IPS-15b (cell line): ENCODE measurements around the gene GNL3.

Source experiments
- H3K27me3 ChIP-seq: one replicate; pipeline ENCODE4 v1.6.1; 2013; ENCODE audit warnings: low read length; ENCODE audit not compliant: control insufficient read depth, insufficient read depth
- H3K36me3 ChIP-seq: one replicate; pipeline ENCODE4 v1.6.1; 2013; ENCODE audit warnings: low read length; ENCODE audit not compliant: control insufficient read depth, insufficient read depth
- H3K4me1 ChIP-seq: one replicate; pipeline ENCODE4 v1.6.1; 2013; ENCODE audit warnings: mild to moderate bottlenecking, low read length; ENCODE audit not compliant: control insufficient read depth, insufficient read depth
- H3K4me3 ChIP-seq: one replicate; pipeline ENCODE4 v1.5.1; 2013; ENCODE audit warnings: low read depth, low read length
- H3K9ac ChIP-seq: one replicate; pipeline ENCODE4 v1.6.1; 2013; ENCODE audit warnings: low read depth, mild to moderate bottlenecking, low read length
- H3K9me3 ChIP-seq: one replicate; pipeline ENCODE4 v1.6.1; 2013; ENCODE audit warnings: mild to moderate bottlenecking, low read length; ENCODE audit not compliant: control insufficient read depth, insufficient read depth

GNL3 gene

DNA sequence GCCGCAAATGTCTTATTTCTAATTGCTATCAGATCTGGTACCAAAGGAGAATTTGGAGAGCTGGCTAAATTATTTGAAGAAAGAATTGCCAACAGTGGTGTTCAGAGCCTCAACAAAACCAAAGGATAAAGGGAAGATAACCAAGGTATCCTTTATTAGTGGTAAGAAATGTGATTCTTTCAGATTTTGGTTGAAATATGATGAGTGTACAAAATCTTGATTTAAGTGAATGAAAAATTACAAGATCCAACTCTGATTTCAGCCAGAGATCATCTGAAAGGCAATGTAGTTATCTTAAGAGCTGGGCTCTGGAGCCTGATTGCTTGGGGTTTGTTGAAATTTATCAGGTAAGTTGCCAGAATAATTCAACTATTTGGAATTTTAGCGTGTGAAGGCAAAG is 4.7 kb downstream of the GNL3 start:
- Histone ChIP-seq H3K9ac (no peak overlapping the region), H3K4me1 (no peaks in the 10 kb centered on the region), H3K36me3 (peaks cover 63% of the 10 kb centered on the region), H3K9me3 (no peaks in the 10 kb centered on the region), H3K4me3 (no peak overlapping the region), H3K27me3 (no peaks in the 10 kb centered on the region)

- H3K4me3 ChIP-seq: no peak overlapping the region
- H3K36me3 ChIP-seq: peaks cover 70% of the 10 kb centered on the region
- no peaks in the 10 kb centered on the region for H3K27me3 ChIP-seq
- H3K4me1 ChIP-seq: no peaks in the 10 kb centered on the region
- no peaks in the 10 kb centered on the region for H3K9me3 ChIP-seq
- H3K9ac ChIP-seq: no peak overlapping the region
These were observed 7.2 kb downstream of the GNL3 start for GRCh38 chr3:52693071-52693470.

- H3K27me3 ChIP-seq: no peaks in the 10 kb centered on the region
- H3K9me3 ChIP-seq: no peaks in the 10 kb centered on the region
- peaks cover 54% of the 10 kb centered on the region for H3K36me3 ChIP-seq
- H3K9ac ChIP-seq: no peak overlapping the region
- no peak overlapping the region for H3K4me3 ChIP-seq
- H3K4me1 ChIP-seq: no peaks in the 10 kb centered on the region
These were observed 8.8 kb downstream of the GNL3 start for GRCh38 chr3:52694528-52695189.

DNA sequence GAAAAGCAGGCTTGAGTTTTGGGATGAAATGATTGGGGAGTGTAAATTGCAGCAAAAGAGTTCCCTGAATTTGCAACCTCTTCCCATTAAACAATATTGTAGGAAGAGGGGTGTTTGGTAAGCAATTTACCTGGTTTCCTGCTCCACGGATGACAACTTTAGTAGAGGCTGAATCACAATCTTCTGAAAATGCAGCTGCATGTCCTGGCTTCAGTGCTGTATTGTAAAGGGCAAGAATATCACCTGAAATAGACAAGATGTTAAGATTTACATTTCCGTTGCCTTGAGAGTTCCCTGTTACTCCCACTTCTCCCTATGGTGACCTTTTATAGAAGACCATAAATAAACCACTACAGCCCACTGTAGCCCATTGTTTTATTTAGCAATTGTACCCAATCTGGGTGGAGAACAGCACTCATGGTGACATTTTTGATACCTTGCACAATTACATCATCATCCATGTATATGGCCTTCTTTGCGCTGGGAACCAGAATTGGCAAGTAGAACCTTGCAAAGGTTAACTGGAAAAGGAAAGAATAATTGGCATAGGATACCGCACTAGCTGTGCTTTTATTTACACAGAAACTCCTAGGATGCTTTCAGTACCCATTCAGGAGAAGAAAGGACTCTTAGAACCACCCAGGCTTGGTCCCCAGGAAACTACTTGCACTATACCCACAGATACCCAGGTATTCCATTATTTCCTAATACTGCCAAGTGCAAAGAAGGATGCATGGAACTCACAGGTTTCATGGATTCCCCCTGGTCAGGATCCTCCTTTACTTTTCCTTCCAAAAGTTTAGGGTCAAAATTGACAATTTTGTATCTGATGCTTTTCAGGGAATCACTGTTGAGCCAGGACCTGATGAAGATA is 10.2 kb downstream of the GNL3 start:
- H3K36me3 ChIP-seq: peaks cover 46% of the 10 kb centered on the region
- no peak overlapping the region for H3K4me3 ChIP-seq
- no peaks in the 10 kb centered on the region for H3K27me3 ChIP-seq
- no peaks in the 10 kb centered on the region for H3K9me3 ChIP-seq
- no peaks in the 10 kb centered on the region for H3K4me1 ChIP-seq
- H3K9ac ChIP-seq: no peak overlapping the region

DNA sequence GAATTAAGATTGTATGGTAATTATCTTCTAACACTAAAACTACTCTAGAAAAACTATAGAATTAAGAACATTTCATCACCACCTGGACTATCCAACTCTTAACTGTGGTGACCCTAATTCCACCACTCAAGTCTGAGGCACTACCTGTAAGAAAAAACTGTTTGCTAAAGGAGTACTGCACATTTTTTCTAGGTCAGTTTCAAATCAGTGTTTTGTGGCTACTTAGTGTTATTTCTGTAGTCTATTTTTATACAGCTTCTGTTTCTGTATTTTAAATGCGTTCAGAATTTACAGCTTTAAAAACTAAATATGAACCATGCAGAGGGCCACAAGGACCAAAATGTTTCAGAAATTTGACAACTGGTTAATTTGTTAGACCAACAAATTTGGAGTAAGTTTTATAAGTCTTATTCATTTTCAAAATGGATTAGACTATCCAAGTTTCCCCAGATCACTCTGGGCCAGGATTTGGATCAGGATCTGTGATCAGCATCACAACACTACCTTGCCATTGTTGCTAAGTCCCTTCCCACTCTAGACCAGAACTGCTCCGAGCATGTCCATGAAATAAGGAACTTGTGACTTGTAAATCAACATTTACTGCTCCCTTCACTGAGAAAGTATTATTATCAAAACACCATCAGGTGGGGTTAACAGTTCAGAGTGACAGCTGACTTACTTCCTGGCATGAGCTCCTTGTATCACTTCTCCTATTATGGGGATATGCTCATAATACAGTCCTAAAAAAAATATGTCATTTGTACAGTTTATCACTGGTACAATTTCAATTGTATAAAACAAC is 11.2 kb downstream of the GNL3 start:
- H3K9me3 ChIP-seq: no peaks in the 10 kb centered on the region
- H3K4me1 ChIP-seq: no peaks in the 10 kb centered on the region
- H3K27me3 ChIP-seq: no peaks in the 10 kb centered on the region
- H3K9ac ChIP-seq: no peak overlapping the region
- peaks cover 42% of the 10 kb centered on the region for H3K36me3 ChIP-seq
- H3K4me3 ChIP-seq: no peak overlapping the region

- no peak overlapping the region for H3K9ac ChIP-seq
- H3K4me3 ChIP-seq: no peak overlapping the region
- H3K9me3 ChIP-seq: no peaks in the 10 kb centered on the region
- H3K36me3 ChIP-seq: peaks cover 40% of the 10 kb centered on the region
- H3K27me3 ChIP-seq: no peaks in the 10 kb centered on the region
- H3K4me1 ChIP-seq: no peaks in the 10 kb centered on the region
These were observed 11.8 kb downstream of the GNL3 start for GRCh38 chr3:52697632-52697965.

DNA sequence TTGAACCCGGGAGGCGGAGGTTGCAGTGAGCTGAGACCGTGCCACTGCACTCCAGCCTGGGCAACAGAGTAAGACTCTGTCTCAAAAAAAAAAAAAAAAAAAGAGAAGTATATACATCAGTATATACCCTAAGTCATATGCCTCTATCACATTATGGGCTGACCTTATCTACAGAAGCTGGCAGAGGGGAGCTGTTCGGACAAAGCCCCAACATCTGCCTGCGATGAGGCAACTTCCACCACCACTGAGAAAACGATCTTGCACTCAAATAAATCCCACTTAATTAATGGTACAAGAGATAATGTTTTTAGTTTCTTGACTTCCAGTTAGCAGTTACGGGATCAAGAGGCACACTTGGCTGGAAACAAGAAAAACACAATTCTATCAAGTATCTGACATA is 17.5 kb downstream of the GNL3 start:
- Histone ChIP-seq H3K36me3 (no peaks in the 10 kb centered on the region), H3K27me3 (no peaks in the 10 kb centered on the region), H3K4me3 (no peak overlapping the region), H3K4me1 (no peaks in the 10 kb centered on the region), H3K9ac (no peak overlapping the region), H3K9me3 (no peaks in the 10 kb centered on the region)

DNA sequence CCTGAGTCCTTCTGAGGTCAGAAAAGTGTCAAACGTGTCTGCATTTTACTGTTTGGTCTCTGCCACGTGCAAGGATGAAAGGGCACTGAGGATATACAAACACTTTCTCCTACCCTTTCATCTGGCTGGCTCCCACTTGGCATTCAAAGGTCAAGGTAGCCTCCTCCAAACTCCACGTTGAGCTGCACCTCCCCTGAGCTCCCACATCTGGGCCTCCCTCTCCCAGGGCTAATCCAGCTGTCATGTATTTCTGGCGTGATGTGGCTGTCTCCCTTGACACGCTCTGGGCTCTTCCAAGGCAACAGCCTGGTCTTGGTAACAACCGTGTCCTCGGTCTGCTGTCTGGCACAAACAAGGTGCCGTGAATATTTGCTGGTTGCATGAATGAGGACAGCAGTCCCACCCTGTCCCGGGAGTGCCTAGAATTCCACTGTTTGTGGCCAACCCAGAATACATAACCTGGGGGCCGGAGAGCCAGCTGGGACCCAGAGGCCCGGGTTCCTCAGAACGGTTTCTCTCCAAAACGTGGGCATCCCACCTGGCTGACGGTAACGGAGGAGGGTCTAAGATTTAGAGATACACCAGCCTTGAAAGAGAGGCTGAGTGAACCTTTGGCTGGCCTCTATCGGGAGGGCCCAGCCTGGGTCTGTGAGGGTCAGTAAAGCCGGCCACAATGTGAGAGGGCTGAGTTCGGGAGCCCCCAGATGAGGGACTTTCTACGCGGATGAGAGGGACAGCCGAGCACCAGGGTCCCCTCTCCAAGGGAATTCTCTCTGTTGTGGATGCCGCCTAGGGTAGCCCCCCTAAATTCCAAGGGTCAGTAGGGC is 19.0 kb downstream of the GNL3 start:
- no peaks in the 10 kb centered on the region for H3K36me3 ChIP-seq
- H3K4me3 ChIP-seq: peak overlapping the region; percentile 98
- no peaks in the 10 kb centered on the region for H3K4me1 ChIP-seq
- no peaks in the 10 kb centered on the region for H3K27me3 ChIP-seq
- peak overlapping the region; percentile 88 for H3K9ac ChIP-seq
- no peaks in the 10 kb centered on the region for H3K9me3 ChIP-seq

DNA sequence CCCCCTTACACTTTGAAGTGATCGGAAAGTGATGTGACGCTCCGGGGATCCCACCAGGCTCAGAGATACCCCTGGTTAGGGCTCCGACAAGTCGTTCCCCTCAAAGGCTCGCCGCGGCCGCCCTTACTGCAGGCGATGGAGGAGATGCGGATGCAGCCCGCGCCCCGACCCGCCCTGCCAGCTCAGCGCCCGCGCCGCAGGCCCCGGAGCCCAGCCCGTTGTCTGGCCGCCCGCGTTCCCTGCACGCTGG is 19.5 kb downstream of the GNL3 start:
- Histone ChIP-seq H3K4me3 (peak overlapping the region; percentile 98), H3K36me3 (no peaks in the 10 kb centered on the region), H3K4me1 (no peaks in the 10 kb centered on the region), H3K9me3 (no peaks in the 10 kb centered on the region), H3K27me3 (no peaks in the 10 kb centered on the region), H3K9ac (peak overlapping the region; percentile 88)

GRCh38 chr3:52705688-52706686 is 20.2 kb downstream of the GNL3 start, which contains the start of the genes GLT8D1 and SPCS1:
TSS of gene GLT8D1 (minus strand) at chr3:52705791. CDS start at chr3:52700460, 5,331 bp downstream.
TSS of gene SPCS1 (plus strand) at chr3:52706106. CDS start at chr3:52706247, 141 bp downstream.
- Histone ChIP-seq H3K27me3 (no peaks in the 10 kb centered on the region), H3K4me3 (peak within 1 kb of the TSS; percentile 98), H3K9ac (peak within 1 kb of the TSS; percentile 91), H3K36me3 (no peaks in the 10 kb centered on the region), H3K9me3 (no peaks in the 10 kb centered on the region), H3K4me1 (no peaks in the 10 kb centered on the region)
